GM08714 (cell line): Measurements from ENCODE around the gene TK1.
"Not testable (repeated sequence)": the region's sequence is repeated elsewhere in the genome, so short reads cannot be mapped to it uniquely, and the experiment has no call there.

Experiments
- H3K4me3 ChIP-seq: fragments of 200-500 bp; sonication (Bioruptor generic); 2 replicates; pipeline ENCODE4 v1.5.1; 2014; ENCODE audit warnings: mild to moderate bottlenecking, low read length, inconsistent platforms
- ZNF274 ChIP-seq: IDR thresholded peaks from 2 replicates; pipeline ENCODE4 v1.6.1; 2012; ENCODE audit warnings: mild to moderate bottlenecking, low read depth, low read length

Gene TK1, protein sequence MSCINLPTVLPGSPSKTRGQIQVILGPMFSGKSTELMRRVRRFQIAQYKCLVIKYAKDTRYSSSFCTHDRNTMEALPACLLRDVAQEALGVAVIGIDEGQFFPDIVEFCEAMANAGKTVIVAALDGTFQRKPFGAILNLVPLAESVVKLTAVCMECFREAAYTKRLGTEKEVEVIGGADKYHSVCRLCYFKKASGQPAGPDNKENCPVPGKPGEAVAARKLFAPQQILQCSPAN

DNA sequence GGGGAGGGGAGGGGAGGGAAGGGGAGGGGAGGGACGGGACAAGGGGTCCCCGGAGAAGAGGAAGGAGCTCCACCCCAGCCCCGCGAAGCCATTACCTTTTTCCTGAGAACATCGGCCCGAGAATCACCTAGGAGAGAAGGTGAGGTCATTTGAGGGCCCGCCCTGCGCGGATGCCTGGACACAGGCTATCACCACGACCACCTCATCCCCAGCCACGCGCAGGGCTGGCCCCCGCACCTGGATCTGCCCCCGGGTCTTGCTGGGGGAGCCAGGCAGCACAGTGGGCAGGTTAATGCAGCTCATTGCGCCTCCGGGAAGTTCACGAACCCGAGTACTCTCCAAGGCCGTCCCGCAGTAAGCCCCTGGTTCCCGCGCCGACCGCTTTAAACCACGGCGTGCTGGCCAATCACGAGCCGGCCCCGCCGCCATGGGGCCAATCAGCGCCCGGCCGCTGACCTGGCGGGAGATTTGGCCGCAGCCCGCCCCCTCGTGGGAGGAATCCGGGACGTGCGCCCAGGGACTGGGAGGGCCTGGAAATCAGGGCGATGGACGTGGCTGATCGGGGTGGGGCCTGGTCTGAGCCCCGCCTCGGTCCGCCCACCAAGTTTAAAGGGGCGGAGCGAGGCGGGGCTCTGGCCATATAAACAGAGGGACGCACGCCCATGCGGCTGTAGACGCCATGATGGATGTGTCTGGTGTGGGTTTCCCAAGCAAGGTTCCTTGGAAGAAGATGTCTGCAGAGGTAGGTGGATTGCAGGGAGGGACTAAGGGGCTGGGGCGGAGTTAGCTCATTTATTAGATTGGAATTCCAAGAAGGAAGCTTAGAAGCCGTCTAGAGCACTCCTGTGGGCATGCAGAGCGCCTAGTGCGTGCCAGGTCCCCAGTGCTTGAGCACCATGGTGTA, at the start of gene TK1, which contains the start of gene AFMID:
TSS of gene TK1 (minus strand) at position 361 of the 904 bp plus-strand sequence. CDS start at position 303, 58 bp downstream.
TSS of gene AFMID (plus strand) at position 671 of the 904 bp plus-strand sequence. CDS start at position 680, 9 bp downstream.
- no peak for TF ChIP-seq ZNF274
- peak within 1 kb of the TSS; percentile 88 for H3K4me3 ChIP-seq

DNA sequence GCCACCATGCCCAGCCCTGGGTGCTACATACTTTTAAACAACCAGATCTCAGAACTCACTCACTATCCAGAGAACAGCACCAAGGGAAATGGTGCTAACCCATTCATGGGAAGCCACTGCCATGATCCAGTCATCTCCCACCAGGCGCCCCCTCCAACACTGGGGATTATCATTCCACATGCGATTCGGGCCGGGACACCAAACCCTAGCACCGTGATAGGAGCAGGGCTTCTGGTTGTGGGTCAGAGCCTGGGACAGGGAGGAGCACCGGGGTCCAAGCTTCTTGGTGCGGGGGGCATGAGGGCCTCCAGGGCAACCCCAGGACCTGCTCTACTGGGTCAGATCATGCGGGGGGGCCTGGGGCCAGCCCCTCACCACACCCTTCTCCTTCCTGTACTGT, 49.0 kb upstream of the TK1 start:
- no peak overlapping the region for H3K4me3 ChIP-seq
- no peak for TF ChIP-seq ZNF274

DNA sequence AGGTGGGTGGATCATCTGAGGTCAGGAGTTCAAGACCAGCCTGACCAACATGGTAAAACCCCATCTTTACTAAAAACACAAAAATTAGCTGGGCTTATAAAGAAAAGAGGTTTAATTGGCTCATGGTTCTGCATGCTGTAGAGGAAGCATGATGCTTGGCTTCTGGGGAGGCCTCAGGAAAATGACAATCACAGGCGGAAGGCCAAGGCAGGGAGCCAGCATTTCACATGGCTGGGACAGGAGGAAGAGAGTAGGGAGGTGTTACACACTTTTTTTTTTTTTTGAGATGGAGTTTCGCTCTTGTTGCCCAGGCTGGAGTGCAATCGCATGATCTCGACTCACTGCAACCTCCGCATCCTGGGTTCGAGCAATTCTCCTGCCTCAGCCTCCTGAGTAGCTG, 48.2 kb upstream of the TK1 start:
- not testable (repeated sequence) for H3K4me3 ChIP-seq

DNA sequence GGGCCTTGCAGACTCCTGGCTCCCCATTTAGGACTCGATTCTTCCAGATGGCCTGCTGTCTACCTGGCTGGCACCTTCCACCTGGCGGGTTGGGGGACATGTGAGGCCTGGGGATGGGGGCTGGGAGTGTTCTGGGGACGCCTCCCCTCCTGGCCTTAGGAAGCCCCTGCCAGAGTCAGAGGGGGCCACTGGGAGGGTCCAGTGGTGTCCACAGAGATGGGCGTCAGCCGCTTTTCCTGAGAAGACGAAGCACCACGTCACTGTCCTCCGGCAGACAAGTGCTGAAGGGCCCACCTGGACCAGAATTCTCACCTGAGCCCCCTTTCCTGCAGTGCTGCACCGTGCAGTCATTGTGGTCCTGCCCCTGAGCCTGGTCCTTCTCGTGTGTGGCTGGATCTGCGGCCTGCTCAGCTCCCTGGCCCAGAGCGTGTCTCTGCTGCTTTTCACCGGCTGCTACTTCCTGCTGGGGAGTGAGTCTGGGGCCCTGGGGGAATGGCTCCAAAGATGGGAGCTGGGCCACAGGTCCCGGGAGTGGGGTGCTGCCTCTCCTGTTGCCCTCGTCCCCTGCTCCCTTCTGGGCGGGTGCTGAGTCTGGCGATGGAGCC, 47.5 kb upstream of the TK1 start:
- no peak overlapping the region for H3K4me3 ChIP-seq
- TF ChIP-seq ZNF274 = no peak

DNA sequence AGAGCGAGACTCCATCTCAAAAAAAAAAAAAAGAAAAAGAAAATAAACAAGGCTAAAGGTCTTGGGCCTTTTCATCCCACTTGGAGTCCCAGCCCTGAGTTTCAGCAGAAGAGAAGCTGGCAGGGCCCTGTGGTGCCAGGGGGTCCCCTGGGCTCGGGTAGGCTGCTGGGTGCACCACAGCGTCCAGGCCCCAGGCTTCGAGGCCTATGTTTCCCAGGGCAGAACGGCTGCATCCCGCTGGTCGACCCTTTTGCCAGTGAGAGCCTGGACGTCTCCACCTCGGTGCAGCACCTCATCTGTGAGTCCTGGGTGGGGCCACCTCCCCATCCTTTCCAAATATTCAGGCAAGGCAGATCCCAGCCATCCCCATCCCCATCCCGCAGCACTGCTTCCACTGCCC, 46.8 kb upstream of the TK1 start:
- no peak for TF ChIP-seq ZNF274

DNA sequence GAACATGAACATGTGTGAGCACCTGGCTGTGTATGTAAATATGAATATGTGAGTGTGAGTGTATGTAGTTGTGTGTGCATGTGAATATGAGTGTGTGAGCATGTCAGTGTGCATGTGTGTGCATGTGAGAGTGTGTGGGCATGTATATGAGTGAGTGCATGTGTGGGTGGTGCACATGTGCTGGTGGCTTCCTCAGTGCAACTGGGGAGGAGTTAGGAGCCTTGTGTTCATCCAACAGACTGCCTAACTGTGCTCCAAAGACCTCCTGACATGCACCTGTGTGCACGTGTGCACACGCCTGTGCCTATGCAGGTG, 46.0 kb upstream of the TK1 start:
- TF ChIP-seq ZNF274 = no peak
- H3K4me3 ChIP-seq = no peak overlapping the region

More for the DNA sequence above, 46.8 kb upstream of the TK1 start:
- no peak overlapping the region for H3K4me3 ChIP-seq

DNA sequence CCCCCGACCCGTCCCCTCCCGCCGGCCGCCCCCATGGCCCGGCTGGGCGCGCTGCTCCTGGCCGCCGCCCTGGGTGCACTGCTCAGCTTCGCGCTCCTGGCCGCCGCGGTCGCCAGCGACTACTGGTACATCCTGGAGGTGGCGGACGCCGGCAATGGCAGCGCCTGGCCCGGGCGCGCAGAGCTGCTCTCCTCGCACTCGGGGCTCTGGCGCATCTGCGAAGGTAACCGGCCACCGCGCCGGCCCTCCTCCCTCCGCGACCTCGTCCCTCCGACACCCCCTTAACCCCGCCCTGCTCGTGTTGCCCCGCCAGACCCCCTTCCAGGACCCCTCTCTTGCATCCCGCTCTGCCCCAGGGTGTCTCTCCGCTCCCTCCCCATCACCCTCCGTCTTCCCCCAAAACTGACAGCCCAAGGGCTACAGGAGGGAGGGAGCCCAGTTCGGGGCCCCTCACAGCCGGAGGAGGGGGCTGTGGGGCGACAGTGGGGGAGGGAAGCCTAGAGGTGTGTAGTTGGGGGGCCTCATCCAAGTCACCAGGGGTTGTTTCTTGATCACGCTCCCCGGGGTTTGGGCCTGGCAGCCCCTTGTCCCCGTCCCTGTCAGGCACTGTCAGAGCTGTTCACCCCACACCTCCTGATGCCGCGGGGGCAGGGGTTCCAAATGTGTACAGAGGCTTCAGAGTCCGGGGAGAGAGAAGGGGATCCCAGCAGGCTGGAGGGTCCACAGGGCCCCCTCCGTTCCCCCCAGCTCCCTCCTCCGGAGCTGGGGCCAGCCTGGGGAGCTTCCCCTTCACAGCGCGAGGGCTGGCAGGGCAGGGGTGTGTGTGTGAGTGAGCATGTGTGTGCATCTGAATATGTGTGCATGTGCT, 45.4 kb upstream of the TK1 start:
- no peak overlapping the region for H3K4me3 ChIP-seq
- no peak for TF ChIP-seq ZNF274

DNA sequence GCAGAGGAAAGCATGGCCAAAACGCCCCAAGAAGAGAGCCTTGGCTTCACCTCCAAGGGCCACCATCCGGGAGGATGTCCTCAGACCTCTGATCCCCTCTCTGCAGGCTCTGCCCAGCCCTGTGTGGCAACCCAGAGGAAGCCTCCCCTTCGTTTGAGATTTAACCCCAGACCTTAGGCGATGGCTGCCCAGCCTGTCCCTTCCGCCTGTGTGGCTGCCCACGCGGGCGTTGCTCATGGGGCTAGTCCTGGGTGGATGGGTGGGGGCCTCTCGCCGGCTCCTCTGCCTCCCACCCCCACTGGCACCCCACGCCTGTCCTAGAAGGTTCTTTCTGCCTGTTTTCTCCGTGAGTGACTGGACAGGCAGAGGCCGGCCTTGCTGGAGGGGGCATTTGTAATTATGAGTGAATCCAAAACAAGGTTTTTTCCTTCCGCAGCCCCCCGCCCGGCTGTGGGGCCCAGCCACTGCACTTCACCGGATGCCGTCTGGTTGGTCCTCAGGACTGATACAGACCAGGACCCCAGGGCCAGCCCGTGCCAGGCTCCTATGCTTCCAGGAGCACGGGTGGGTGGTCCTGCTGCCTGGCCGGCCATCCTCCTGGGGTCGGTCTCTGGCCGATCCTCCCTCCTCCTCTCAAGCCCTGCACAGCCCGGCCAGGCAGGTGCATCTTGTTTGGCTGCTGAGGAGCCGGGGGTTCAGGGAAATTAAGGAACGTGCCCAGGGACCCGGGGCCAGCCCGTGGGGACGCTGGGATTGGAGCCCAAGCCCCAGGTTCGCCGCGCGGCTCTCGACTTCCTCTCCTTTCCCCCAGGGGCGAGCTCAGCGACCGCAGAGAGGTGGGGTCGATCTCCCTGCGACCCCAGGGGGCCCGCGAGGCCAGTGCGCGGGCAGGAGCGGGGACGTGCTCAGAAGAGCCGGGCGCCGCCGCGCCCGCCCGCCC, 44.4 kb upstream of the TK1 start, which contains the start of gene TMEM235:
TSS of gene TMEM235 (plus strand) at position 636 of the 940 bp plus-strand sequence. CDS start 393 bp downstream, outside the sequence.
- TF ChIP-seq ZNF274 = no peak
- no peak within 1 kb of the TSS for H3K4me3 ChIP-seq

DNA sequence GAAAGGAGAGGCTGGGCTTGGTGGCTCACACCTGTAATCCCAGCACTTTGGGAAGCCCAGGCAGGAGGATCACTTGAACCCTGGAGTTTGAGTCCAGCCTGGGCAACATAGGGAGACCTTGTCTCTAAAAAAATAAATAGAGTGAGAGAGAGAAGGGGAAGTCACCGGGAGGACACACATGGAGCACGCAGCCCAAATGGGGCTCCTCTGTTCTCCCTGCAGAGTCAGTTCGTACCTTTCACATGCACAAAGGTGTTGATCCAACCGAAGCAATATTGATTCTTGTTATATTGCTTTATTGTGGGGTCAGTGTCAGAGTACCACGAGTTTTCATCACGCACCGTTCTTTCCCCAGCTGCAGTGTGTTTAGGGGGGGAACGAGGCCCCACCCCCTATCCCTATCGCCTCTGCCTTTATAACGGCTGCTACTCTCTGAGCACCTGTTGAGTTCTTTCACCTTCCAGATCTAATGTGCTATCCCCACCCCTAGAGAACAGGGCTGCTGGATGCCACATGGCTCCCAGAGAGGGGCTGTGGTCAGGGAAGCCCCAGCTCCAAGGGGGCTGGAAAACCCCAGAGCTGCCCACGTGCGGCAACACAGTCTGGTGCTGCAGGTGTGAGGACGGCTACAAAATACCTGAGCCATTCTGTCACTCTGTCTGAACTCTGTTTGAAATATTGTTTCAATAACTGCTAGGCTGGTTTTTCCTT, 43.6 kb upstream of the TK1 start:
- H3K4me3 ChIP-seq = no peak overlapping the region
- TF ChIP-seq ZNF274 = no peak

DNA sequence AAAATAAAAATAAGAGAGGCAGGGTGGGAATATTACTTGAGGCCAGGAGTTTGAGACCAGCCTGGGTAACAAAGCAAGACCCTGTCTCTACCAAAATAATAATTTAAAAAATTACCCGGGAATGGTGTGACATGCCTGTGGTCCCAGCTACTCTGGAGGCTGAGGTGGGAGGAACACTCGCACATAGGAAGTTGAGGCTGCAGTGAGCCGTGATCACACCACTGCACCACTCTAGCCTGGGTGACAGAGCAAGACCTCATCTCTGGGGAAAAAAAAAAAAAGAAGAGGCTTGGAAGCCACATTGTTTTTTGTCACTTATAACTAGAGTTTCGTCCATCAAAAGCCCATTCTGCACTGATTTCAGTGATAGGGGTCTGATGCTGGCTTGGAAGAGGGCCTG, 41.3 kb upstream of the TK1 start:
- H3K4me3 ChIP-seq = no peak overlapping the region
- no peak for TF ChIP-seq ZNF274

DNA sequence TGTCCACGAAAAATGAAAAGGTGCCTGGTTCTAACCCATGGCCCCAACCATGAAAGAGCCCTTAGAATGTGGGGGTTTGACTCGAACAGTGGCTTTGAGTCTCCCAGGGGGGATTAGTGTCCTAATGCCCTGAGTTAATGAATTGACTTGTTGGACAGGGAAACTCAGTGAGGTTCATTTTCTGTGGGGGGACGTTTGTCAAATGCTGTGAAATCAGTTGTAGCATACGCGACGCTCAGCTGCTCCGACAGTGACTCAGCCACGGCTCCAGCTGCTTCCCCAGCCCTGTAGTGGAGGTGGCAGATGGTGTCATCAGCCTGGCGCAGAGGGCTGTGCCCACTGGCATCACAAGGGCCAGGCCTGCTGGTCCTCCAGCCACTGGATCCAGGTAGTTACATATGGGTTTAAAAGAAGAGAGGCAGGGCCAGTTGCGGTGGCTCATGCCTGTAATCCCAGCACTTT, 40.6 kb upstream of the TK1 start:
- TF ChIP-seq ZNF274 = no peak
- no peak overlapping the region for H3K4me3 ChIP-seq

DNA sequence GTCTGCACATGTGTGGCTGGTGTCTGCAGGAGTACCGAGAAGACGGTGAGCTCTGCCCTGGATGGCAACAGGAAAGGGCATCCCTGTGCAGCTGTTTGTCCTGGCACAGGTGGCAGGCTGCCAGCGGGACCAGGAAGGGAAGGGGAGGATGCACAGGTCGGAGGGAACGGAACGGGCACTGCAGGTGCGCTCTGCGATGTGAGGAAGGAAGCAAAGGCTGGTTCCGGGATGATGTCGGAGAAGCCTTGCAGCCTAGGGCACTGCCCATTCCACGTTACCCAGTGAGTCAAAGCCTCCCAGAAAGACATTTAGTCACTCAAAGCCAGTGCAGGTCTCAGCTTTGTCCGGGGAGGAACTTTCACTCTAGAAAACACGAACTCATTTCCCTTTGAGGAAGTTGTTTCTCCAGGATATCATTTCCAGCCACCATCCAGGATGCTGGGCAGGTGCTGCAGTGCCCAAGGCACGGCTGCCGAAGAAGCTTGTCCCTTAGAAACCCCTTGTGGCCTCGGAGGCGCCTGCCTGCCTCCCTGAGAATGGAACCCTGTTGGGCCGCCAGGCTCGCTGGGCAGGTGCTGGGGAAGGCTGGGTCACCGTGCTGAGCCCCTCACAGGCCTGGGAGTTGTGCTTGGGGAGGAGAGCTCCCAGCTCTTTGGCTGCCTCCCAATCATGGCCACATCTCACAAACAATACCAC, 40.1 kb upstream of the TK1 start:
- H3K4me3 ChIP-seq = no peak overlapping the region
- no peak for TF ChIP-seq ZNF274
